NCI-H1092 (cell line): ENCODE results near the gene SPSB2.
A peak's percentile ranks its signal among the peaks of the same experiment; 100 is the strongest.
"Not testable (repeated sequence)": the region's sequence is repeated elsewhere in the genome, so short reads cannot be mapped to it uniquely, and the experiment has no call there.

Source experiments
- DNase-seq: peaks from one replicate; lab custom pipeline; 2025; lab: John Stamatoyannopoulos, UW

SPSB2 gene, protein sequence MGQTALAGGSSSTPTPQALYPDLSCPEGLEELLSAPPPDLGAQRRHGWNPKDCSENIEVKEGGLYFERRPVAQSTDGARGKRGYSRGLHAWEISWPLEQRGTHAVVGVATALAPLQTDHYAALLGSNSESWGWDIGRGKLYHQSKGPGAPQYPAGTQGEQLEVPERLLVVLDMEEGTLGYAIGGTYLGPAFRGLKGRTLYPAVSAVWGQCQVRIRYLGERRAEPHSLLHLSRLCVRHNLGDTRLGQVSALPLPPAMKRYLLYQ

DNA sequence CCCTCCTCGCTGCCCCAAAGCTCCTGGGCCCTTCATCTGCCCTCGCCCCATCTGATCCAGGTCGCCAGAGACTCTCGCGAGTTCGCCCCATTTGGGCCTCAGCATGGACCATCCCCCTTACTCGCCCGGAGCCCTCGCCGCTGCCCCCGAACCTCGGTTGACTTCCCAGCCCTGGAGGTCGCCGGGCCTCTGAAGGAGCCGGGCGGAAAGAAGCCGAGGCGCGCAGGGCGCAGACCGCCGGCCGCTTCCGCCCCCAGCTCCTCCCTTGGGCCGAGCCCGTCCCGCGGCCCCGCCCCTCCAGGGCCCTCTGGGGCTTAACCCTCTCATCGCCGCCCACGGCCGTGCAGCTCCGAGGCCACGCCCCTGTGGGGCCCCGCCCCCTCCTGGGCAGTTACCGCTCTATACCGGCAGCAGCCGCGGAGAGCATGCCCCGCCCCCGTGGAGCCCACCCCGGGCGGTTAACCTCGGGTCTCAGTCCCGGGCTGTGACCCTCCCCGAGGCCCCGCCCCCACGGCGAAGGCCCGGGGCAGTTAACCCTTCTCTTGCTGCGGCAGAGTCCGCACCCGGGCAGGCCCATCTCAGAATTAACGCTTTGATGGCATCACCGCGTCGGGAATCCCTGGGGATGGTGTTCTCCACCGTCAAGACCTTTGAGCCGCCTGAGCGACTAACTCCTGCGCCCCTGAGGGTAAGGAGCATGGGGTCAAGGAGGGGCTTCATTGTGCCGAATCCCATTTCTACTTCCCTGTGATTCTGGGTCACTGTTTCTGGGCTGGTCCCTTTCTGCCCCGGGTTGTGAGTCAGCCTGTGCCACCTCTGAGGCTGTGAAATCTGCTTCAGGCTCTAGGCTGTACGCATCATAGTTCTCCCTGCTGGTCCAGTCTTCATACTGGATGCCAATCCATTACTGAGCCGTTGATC lies at the start of gene SPSB2:
Gene SPSB2, minus strand, starts transcription at position 210 of the 921 bp plus-strand sequence. CDS start 402 bp downstream, outside the sequence.
- peak; percentile 91 for DNase-seq

DNA sequence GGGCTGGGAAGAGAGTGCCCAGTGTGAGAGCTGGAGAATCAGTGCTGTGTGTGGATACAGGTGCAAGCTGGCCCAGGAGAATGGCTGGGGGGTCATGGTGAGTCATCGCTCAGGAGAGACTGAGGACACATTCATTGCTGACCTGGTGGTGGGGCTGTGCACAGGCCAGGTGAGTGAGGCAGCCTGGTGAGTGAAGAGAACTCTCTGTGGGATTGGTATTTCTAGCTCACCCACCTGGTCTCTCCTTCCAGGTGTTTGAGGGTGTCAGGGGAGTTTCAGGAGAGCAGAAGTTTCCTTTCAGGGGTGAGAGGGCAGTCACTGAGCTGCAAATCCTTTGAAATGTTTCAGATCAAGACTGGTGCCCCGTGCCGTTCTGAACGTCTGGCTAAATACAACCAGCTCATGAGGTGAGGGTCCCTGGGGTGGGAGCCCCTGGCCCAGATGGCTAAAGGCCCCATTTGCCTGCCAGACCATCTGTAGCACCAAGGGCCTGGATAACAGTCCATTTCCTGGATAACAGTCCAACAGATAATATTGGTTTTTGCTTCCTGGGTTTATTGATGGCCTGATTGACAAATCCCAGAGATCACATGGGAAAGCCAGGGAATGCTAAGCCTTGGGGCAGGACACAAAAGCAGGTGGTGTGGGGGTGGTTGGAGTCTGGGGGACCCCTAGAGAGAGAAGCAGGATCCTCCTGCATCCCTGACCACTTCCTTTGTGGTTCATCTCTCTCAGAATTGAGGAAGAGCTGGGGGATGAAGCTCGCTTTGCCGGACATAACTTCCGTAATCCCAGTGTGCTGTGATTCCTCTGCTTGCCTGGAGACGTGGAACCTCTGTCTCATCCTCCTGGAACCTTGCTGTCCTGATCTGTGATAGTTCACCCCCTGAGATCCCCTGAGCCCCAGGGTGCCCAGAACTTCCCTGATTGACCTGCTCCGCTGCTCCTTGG lies 49.2 kb upstream of the SPSB2 start:
- DNase-seq, result no peak

DNA sequence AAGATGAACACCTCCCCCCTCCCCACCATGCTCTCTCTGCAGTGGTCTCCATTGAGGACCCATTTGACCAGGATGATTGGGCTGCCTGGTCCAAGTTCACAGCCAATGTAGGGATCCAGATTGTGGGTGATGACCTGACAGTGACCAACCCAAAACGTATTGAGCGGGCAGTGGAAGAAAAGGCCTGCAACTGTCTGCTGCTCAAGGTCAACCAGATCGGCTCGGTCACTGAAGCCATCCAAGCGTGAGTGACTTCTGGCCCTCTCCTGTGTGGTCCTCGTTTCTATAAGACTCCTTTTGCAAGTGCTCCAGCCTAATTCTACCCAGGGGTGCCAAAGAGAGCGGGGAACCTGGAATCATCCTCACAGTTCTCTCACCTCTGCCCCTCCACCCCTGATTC lies 48.4 kb upstream of the SPSB2 start:
- DNase-seq, result no peak

DNA sequence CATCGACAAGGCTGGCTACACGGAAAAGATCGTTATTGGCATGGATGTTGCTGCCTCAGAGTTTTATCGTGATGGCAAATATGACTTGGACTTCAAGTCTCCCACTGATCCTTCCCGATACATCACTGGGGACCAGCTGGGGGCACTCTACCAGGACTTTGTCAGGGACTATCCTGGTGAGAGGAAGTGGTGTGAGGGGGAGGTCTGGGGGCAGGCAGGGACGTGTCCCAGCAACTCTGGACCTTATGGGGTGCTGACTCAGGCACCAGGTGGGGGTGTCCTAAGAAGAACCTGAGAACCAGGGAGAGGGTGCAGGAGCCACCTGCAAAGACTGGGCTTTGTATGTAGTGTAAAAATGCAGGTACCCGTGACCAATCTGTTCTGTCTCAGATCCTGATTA lies 46.5 kb upstream of the SPSB2 start:
- no peak for DNase-seq

DNA sequence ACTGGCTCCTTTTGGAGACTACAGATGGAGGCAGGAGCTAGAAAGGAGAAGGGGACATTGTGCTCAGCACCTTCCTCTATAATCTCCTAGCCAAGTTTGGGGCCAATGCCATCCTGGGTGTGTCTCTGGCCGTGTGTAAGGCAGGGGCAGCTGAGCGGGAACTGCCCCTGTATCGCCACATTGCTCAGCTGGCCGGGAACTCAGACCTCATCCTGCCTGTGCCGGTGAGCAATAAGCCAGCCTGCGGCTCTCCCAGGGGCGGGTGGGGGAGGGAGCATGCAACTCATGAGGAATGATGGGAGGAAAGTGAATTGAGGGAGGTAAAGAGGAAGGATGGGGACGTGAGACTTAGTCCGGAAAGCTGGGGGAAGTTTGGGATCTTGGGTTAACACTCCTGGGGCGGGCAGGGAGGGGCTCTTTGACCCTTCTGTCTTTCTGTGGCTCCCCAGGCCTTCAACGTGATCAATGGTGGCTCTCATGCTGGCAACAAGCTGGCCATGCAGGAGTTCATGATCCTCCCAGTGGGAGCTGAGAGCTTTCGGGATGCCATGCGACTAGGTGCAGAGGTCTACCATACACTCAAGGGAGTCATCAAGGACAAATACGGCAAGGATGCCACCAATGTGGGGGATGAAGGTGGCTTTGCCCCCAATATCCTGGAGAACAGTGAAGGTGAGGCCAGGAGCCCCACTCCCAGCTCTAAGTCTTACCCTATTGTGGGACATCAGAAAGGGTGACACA lies 44.6 kb upstream of the SPSB2 start:
- no peak for DNase-seq

GRCh38 chr12:6916426-6917200 lies 43.5 kb upstream of the SPSB2 start:
- no peak for DNase-seq

DNA sequence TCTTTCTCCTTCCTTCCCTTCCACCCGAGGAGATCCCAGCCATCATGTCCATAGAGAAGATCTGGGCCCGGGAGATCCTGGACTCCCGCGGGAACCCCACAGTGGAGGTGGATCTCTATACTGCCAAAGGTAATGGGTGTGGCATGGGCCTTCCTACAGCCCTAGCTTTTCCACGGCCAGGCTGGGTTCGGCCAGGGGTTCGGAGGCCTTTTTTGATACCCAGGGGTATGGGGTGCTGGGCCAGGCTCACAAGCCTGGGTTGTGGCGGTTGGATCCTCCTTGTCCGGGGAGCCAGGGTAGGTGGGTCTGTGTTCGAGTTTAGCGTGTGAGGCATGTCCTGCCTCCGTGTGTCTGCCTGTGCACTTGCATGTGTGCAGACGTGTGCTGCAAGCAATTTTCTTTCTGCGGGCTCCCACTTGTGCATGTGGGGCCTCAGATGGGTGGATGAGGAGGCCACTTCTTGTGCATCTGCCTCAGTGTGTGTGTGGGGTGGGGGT lies 42.7 kb upstream of the SPSB2 start:
- no peak for DNase-seq

DNA sequence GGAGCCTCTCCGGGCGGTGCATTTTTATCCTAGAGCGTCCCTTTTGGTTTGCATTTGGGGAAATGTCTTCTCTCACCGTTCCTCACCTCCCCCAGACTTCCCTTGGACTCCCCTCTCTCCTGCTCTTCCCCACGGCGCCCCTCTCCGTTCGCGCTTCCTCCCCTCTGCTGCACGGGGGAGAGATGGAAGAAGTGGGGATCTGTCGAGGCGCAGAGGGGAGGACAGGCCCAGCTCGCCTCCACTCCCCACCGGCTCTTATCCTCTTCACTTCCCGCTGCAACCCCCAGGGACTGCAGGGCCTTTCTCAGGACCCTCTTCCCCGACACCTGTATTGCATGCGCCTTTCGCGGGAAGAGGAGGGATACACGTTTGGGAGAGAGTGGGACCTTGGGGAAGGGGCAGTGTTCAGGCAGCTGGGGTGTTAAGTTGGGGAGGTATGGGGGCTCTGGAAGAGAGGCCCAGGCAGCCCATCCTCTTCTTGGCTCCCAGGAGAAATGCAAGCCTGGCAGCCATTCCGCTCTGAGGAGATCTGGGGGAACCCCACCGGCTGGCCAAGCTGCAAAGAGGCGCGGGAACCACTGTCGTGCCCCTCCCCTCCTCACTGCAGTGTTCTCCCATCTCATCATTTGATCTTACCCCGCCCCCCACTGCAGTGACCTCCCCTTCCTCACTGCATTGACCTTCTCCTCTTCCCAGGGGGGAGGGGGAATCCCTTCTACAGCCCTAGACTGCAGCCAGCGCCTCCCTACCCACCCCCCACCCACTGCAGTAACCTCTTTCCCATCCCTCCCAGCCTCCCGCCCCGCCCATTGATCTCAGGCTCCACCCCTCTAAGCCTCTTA lies 42.1 kb upstream of the SPSB2 start:
- no peak for DNase-seq

DNA sequence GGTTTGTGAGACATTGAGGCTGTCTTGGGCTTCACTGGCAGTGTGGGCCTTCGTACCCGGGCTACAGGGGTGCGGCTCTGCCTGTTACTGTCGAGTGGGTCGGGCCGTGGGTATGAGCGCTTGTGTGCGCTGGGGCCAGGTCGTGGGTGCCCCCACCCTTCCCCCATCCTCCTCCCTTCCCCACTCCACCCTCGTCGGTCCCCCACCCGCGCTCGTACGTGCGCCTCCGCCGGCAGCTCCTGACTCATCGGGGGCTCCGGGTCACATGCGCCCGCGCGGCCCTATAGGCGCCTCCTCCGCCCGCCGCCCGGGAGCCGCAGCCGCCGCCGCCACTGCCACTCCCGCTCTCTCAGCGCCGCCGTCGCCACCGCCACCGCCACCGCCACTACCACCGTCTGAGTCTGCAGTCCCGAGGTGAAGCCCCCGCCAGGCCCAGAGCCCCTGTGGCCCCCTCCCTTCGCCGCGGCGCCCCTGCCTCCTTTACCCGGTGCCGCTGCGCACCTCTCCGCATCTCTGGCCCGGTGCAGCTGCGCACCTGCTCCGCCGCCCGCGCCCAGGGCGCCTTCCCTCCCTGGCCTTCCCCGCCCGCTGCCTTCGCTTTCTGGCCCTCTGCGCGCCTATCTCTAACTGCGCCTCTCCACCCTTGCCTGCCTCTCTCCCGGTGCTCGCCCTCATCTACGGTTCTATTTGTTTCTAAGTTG lies 41.3 kb upstream of the SPSB2 start, which contains the start of gene ENO2:
Gene ENO2, plus strand, starts transcription at position 335 of the 701 bp plus-strand sequence. CDS start 1,253 bp downstream, outside the sequence.
- peak; percentile 47 for DNase-seq

DNA sequence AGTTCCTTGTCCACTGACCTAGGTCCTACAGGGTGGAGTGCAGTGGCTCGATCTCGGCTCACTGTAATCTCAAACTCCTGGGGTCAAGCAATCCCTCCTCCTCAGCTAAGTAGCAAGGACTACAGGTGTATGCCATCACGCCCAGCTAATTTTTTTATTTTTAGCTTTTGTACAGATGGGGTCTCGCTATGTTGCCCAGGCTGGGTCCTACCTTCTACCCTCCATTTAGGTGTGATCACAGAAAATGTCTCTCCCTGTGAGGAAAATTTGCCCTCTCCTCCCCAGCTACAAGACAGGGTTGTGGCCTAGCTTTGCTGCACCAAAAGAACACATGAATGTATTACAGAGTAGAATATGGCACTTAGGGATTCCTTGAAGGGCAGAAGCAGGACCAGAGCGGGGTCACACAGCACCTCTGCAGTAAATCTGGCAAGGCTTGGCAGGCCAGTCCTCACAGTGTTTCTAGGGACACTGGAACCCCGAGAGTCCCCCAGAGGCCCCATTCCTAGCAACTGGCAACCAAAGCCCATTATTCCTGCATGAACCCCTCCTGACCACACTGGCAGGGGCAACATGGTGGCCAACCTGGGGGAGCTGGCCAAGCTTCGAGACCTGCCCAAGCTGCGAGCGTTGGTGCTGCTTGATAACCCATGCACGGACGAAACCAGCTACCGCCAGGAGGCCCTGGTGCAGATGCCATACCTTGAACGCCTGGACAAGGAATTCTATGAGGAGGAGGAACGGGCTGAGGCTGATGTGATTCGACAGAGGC lies 39.2 kb upstream of the SPSB2 start:
- no peak for DNase-seq

GRCh38 chr12:6909421-6910145 lies 36.5 kb upstream of the SPSB2 start:
- DNase-seq, result no peak

DNA sequence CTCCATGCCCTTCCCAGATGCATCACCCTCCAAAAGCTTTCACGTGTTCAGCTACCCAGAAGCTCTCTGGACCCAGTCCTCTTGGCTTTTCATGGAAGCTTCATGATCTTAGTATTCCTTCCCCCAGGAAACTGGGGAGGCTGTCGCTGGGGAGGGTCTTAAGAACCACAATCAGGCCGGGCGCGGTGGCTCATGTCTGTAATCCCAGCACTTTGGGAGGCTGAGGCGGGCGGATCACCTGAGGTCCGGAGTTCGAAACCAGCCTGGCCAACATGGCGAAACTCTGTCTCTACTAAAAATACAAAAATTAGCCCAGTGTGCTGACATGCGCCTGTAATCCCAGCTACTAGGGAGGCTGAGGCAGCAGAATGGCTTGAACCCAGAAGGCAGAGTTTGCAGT lies 35.0 kb upstream of the SPSB2 start:
- not testable (repeated sequence) for DNase-seq

- DNase-seq, result no peak
Observed at GRCh38 chr12:6905414-6906040, 32.4 kb upstream of the SPSB2 start.

- peak; percentile 96 for DNase-seq
Observed at GRCh38 chr12:6904280-6905276, 31.5 kb upstream of the SPSB2 start, which contains the start of gene LRRC23. TSS of gene LRRC23 (plus strand) at chr12:6904822. CDS start at chr12:6905634, 812 bp downstream.

- no peak for DNase-seq
Observed at GRCh38 chr12:6903722-6904121, 30.6 kb upstream of the SPSB2 start.
